ENCODE measurements around the gene SLC35E3.
"Not testable (repeated sequence)": the region's sequence is repeated elsewhere in the genome, so short reads cannot be mapped to it uniquely, and the experiment has no call there.

The SLC35E3 gene

DNA sequence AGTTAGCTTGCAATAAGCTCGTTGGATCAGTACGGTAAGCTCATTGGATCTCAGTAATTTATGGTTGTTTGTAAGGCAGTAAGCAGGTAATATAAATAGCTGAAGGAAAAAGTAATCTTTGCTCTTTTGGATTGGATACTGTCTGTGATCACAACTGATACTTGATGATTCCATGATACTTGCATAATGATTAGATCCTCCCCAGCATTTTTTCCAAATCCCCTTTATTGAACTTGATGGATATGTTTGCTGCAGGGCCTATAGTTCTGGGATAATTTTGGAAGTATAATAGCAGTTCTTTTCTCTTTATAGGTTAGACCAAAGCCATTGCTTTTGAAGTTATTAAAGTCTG lies 67.2 kb downstream of the SLC35E3 start:
- no peak for DNase-seq (ENCODE audit: low spot score)

DNA sequence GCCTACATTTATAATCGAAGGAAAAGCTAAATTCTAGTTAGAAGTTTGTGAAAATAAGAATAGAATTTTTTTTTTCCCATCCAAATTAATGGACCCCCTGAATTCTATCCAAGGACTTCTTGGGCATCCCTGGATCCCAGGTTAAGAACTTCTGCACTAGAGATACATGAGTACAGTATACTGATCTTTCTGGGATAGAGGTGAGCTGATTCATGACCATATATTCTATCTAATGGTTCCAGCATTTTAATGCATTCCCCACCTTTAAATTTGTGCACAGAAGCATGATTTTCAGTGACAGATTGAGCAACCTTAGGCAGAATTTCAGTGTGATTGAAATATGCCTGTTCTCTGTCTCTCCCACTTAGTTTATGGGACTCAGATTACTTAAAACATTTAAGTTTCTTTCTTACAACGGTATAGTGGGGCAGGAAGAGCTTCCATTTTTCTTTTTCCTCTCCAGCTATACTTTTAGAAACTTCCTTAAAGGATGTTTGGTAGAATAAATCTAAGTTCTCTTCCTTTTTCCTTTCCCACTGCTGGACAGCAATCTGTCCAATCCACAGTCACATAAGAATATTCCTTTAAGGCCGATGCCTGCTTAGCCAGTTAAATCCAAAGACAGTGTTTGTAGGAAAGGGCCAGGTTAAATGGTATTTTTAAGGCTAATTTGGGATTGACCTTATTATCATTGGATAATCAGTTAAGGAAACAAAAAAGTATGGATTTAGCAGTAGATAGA lies 68.7 kb downstream of the SLC35E3 start:
- no peak for DNase-seq (ENCODE audit: low spot score)

DNA sequence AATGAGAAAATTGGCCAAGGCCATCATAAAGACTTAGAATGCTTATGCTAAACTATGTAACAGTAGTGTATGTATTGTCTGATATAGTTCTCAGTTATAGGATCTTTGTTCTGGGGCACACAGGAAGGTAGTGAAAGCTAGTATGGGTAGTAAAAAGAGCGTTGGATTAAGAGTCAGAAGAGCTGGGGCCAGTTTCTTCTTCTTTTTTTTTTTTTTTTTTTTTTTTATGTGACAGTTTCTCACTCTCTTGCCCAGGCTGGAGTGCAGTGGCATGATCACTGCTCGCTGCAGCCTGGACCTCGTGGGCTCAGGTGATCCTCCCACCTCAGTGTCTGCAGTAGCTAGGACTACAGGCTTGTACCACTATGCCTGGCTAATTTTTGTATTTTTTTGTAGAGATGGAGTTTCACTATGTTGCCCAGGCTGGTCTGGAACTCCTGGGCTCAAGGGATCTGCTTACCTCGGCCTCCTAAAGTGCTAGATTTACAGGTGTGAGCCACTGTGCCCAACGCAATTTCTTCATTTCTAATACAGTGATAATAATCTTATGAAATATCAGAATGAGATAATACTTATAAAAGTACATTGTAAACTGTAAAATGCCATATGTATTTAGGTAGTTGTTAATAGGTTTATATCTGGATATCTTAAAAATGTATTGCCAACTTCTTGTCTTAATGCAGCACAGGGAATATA lies 69.4 kb downstream of the SLC35E3 start:
- no peak for DNase-seq (ENCODE audit: low spot score)

DNA sequence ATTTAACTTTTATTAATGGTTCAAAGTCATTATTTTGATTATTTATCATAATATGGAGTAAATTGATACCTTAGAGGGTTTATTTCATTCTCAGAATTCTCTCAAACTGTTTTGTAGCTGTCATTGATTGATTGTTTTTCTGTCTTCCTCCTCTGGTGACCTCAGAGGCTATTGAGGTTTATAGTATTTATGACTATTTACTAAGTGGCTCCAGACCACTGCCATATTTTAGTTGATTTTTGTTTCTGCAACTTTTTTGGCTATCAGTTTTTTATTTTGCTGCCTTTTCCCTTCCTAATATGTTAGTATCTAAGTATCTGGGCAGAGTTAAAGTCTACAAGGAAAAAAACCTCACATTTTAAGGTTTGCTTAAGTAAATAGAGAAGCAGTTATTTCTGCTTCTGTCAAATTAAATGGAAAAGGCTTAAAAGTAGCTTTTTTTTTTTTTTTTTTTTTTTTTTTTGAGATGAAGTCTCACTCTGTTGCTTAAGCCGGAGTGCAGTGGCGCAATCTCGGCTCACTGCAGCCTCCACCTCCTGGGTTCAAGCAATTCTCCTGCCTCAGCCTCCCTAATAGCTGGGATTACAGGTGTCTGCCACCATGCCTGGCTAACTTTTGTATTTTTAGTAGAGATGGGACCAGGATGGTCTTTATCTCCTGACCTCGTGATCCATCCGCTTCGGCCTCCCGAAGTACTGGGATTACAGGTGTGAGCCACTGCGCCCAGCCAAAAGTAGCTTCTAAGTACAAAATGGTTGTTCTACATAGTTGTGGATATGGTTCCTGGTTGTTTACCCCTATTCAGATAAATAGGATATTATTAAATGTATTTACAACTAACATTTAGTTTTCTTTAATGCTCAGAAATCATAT lies 70.2 kb downstream of the SLC35E3 start:
- DNase-seq (ENCODE audit: low spot score) = no peak

DNA sequence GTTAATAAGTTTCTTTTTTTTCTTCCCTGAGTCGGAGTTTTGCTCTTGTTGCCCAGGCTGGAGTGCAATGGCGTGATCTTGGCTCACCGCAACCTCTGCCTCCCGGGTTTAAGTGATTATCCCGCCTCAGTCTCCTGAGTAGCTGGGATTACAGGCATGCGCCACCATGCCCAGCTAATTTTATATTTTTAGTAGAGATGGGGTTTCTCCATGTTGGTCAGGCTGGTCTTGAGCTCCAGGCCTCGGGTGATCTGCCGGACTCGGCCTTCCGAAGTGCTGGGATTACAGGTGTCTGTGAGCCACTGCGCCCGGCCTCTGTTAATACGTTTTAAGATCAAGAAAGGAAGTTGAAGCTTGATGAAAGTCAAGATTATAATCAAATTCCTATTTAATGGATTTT lies 73.5 kb downstream of the SLC35E3 start:
- not testable (repeated sequence) for DNase-seq (ENCODE audit: low spot score)

DNA sequence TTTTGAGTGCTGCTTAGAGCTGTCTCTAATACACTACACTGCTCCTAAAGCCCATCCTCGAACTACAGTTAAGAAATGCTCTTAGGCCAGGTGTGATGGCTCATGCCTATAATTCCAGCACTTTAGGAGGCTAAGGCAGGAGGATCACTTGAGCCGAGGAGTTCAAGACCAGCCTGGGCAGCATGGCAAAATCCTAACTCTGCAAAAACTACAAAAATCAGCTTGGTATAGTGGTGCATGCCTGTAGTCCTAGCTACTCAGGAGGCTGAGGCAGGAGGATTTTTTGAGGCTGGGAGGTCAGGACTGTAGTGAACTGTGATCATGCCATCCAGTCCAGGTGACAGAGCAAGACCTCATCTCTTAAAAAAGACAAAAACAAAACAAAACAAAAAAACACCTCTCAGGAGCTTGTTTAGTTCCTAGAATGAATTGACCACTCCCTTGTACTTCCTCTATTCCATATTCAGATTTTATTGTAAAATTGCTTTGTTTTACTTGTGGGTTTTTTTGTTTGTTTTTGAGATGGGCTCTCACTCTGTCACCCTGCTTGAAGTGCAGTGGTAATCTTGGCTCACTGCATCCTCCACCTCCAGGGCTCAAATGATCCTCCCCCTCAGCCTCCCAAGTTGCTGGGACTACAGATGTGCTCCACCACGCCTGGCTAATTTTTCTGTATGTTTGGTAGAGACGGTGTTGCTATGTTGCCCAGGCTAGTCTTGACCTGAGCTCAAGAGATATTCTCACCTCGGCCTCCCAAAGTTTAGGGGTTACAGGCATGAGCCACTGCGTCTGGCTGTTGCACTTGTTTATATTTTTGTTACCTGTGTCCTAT lies 75.6 kb downstream of the SLC35E3 start:
- DNase-seq (ENCODE audit: low spot score) = no peak

DNA sequence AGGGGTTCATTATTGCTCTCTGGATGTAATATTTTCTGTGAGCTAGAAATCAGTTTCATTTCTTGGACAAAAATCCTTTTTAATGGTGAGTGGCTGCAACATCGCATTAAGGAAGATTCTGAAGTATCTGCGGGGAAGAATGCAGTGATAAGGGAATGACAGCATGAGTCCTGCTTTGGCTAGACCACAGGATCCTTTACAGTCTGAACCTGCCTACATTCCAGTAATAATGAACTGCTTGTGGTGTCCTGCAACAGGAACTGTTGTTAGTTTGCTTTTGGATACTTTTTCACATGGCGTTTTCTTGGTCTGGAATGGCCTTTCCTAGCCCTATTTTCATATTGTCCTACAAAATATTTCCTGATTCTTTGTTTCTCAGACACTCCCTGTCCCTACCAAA lies 77.7 kb downstream of the SLC35E3 start:
- DNase-seq (ENCODE audit: low spot score) = no peak

DNA sequence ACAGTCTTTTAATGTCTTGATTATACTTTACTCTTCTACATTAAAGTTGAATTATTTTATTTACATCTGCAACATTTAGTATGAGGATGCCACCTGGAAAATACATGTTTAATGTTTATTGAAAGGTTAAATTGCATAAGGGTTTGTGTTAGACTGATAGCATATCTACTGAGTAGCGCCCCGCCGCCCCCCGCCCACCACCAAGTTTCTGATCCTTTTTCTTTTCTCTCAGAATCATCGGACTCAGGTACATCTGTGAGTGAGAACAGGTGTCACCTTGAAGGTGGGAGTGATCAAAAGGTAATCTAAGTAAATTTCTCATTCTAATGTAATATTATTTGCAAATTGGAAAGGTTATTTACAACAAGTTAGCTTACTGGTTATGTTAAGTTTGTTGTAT lies 78.2 kb downstream of the SLC35E3 start:
- DNase-seq (ENCODE audit: low spot score) = no peak

DNA sequence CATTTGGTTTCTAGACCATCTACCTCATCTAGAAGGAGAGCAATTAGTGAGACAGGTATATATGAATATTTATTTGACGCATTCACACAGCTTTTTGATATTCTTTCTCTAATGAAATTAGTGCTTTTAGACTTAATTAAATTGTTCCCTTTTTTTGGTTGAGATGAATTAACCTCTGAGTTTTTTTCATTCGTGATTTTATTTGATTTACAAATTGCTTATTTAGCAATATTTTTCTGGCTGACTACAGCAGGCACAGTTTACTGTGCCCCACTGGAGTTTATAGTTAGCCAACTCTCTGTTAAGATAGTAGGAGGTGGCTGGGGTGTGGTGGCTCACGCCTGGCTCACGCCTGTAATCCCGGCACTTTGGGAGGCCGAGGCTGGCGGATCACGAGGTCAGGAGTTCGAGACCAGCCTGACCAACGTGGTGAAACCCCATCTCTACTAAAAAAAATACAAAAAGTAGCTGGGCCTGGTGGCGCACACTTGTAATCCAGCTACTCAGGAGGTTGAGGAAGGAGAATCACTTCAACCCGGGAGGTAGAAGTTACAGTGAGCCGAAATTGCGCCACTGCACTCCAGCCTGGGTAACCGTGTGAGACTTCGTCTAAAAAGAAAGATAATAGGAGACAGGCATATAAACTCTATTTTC lies 78.7 kb downstream of the SLC35E3 start:
- no peak for DNase-seq (ENCODE audit: low spot score)

DNA sequence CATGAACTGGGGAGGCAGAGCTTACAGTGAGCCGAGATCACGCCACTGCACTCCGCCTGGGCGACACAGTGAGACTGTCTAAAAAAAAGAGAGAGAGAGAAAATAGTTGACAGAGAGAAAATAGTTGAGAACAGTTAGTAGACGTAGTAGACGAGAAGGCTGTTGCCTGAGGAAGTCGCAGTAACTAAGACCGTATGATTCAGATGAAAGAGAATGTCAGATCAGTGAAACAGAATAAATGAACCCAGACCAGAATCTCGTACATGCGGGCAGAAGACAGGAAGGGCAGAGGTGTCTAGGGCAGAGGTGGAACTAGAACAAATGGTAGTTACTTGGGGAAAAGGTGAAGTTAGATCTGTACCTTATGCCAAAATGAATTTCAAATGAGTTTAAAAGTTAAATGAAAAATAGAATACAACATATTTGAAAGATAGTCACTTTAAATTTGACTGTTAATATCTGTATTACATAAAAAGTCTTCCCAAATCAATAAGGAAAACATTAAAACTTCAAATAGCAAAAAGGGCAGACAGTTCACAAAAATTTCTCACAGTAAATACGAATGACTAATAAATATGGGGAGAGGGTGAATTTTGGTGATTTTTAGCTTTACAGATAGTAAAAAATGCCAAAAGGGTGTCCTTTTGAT lies 79.7 kb downstream of the SLC35E3 start:
- DNase-seq (ENCODE audit: low spot score) = no peak

DNA sequence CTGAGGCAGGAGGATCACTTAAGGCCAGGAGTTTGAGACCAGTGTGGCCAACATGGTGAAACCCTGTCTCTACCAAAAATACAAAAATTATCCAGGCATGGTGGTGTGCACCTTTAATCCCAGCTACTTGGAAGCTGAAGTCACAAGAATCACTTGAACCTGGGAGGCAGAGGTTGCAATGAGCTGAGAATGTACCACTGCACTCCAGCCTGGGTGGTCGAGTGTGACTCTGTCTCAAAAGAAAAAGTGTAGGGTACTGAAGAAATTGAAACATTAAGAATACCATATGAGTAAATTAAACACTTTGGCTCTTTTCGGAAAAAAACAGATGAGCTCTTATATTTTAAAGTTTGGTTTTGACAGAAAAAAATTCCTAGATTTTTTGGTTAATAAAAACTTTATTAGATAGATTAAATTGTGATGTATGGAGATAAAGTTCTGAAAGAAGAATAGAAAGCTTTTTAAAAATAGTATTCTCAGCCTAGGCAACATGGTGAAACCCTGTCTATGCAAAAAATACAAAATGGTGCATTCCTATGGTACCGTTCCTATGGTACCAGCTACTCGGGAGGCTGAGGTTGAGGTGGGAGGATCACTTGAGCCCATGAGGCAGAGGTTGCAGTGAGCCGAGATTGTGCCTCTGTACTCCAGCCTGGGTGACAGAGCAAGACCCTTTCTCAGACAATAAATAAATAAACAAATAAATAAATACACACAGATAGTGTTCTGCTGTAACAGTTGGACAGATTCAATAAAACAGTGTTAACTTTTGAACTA lies 82.1 kb downstream of the SLC35E3 start:
- DNase-seq (ENCODE audit: low spot score) = no peak

DNA sequence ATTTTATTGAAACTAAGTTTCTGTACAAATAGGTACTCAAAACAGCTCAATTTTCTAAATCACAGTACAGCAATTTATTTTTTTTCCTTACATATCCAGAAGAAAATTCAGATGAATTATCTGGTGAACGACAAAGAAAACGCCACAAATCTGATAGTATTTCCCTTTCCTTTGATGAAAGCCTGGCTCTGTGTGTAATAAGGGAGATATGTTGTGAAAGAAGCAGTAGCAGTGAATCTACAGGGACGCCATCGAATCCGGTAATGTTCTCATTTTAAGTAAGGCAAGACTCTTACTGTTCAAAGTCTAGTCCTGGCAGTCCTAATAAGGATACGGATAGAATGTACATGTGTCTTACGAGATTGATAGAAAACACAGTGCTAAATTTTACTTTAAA lies 82.7 kb downstream of the SLC35E3 start:
- no peak for DNase-seq (ENCODE audit: low spot score)

All from HuH-7 (cell line).